HG03342 (cell line): Measurements from ENCODE around the gene PGAM1.
A peak's percentile ranks its signal among the peaks of the same experiment; 100 is the strongest.
"Not testable (repeated sequence)": the region's sequence is repeated elsewhere in the genome, so short reads cannot be mapped to it uniquely, and the experiment has no call there.

Source experiments
- ATAC-seq: cut with Tn5 transposase; IDR thresholded peaks from one replicate; pipeline ENCODE4 v1.9.1; 2021; ENCODE audit warnings: mild to moderate bottlenecking, moderate library complexity; ENCODE audit not compliant: unreplicated experiment

PGAM1 gene

GRCh38 chr10:97407211-97407951 is 18.6 kb upstream of the PGAM1 start:
- ATAC-seq = peak; percentile 87

GRCh38 chr10:97407952-97408248 is 18.1 kb upstream of the PGAM1 start:
- ATAC-seq = no peak

- no peak for ATAC-seq
These were observed 17.4 kb upstream of the PGAM1 start for GRCh38 chr10:97408496-97408992.

GRCh38 chr10:97411406-97411805 is 14.6 kb upstream of the PGAM1 start:
- ATAC-seq = no peak

GRCh38 chr10:97412891-97413304 is 13.1 kb upstream of the PGAM1 start:
- no peak for ATAC-seq

- ATAC-seq = no peak
These were observed 9.4 kb upstream of the PGAM1 start for GRCh38 chr10:97416565-97416964.

- ATAC-seq = not testable (repeated sequence)
These were observed 2.3 kb upstream of the PGAM1 start for GRCh38 chr10:97423757-97424098.

GRCh38 chr10:97426776-97427570 is 982 bp downstream of the PGAM1 start:
- no peak for ATAC-seq

- no peak for ATAC-seq
These were observed 1.7 kb downstream of the PGAM1 start for GRCh38 chr10:97427571-97428179.

GRCh38 chr10:97428572-97428981 is 2.6 kb downstream of the PGAM1 start:
- no peak for ATAC-seq

GRCh38 chr10:97434055-97434454 is 8.1 kb downstream of the PGAM1 start:
- no peak for ATAC-seq

GRCh38 chr10:97434557-97434956 is 8.6 kb downstream of the PGAM1 start:
- ATAC-seq = no peak

- no peak for ATAC-seq
These were observed 9.2 kb downstream of the PGAM1 start for GRCh38 chr10:97435211-97435610.

- ATAC-seq = no peak
These were observed 16.3 kb downstream of the PGAM1 start for GRCh38 chr10:97442277-97442676.

- ATAC-seq = no peak
These were observed 18.2 kb downstream of the PGAM1 start for GRCh38 chr10:97444212-97444611.

GRCh38 chr10:97445357-97445721 is 19.3 kb downstream of the PGAM1 start:
- no peak for ATAC-seq

- ATAC-seq = peak; percentile 98
These were observed 20.0 kb downstream of the PGAM1 start, which contains the start of the genes EXOSC1 and ZDHHC16 for GRCh38 chr10:97445722-97446639. TSS of gene EXOSC1 (minus strand) at chr10:97446006. CDS start at chr10:97445985, 21 bp downstream. TSS of gene ZDHHC16 (plus strand) at chr10:97446175. CDS start at chr10:97451676, 5,501 bp downstream.

GRCh38 chr10:97450828-97451227 is 24.8 kb downstream of the PGAM1 start:
- no peak for ATAC-seq

GRCh38 chr10:97451605-97452004 is 25.6 kb downstream of the PGAM1 start:
- no peak for ATAC-seq

- no peak for ATAC-seq
These were observed 26.4 kb downstream of the PGAM1 start for GRCh38 chr10:97452352-97452751.
